Fibroblast of skin of back (primary cell): ENCODE data around the gene NCL.
"Not testable (repeated sequence)": the region's sequence is repeated elsewhere in the genome, so short reads cannot be mapped to it uniquely, and the experiment has no call there.

ENCODE experiments used
- DNase-seq: peaks from one replicate; pipeline ENCODE4 v3.0.0-alpha.2; 2013

NCL gene

GRCh38 chr2:231467613-231468530, 3.6 kb upstream of the NCL start:
- DNase-seq, result no peak

- DNase-seq, result no peak
Observed at GRCh38 chr2:231467016-231467545, 2.8 kb upstream of the NCL start.

- DNase-seq, result peak; percentile 30
Observed at GRCh38 chr2:231464576-231465540, 574 bp upstream of the NCL start.

GRCh38 chr2:231462729-231463465, 1.4 kb downstream of the NCL start:
- no peak for DNase-seq

- DNase-seq, result no peak
Observed at GRCh38 chr2:231461516-231461971, 2.7 kb downstream of the NCL start.

- not testable (repeated sequence) for DNase-seq
Observed at GRCh38 chr2:231460841-231461240, 3.4 kb downstream of the NCL start.

GRCh38 chr2:231460073-231460835, 4.0 kb downstream of the NCL start:
- no peak for DNase-seq

GRCh38 chr2:231458368-231458767, 5.9 kb downstream of the NCL start:
- no peak for DNase-seq

- DNase-seq, result no peak
Observed at GRCh38 chr2:231457101-231457500, 7.2 kb downstream of the NCL start.

- DNase-seq, result no peak
Observed at GRCh38 chr2:231456295-231457004, 7.8 kb downstream of the NCL start.

- DNase-seq, result no peak
Observed at GRCh38 chr2:231455890-231456289, 8.4 kb downstream of the NCL start.

- no peak for DNase-seq
Observed at GRCh38 chr2:231455222-231455621, 9.1 kb downstream of the NCL start.

- no peak for DNase-seq
Observed at GRCh38 chr2:231454361-231454791, 9.9 kb downstream of the NCL start.

- DNase-seq, result no peak
Observed at GRCh38 chr2:231452799-231453508, 11.3 kb downstream of the NCL start.

GRCh38 chr2:231450548-231450989, 13.7 kb downstream of the NCL start:
- DNase-seq, result no peak

GRCh38 chr2:231449503-231450054, 14.7 kb downstream of the NCL start:
- DNase-seq, result no peak

GRCh38 chr2:231436957-231437356, 27.3 kb downstream of the NCL start:
- DNase-seq, result no peak

GRCh38 chr2:231433990-231434389, 30.3 kb downstream of the NCL start:
- DNase-seq, result no peak

- DNase-seq, result no peak
Observed at GRCh38 chr2:231431606-231432005, 32.7 kb downstream of the NCL start.

- not testable (repeated sequence) for DNase-seq
Observed at GRCh38 chr2:231430437-231430836, 33.8 kb downstream of the NCL start.
